Measurements from ENCODE around the gene ARL5B.

Gene ARL5B

DNA sequence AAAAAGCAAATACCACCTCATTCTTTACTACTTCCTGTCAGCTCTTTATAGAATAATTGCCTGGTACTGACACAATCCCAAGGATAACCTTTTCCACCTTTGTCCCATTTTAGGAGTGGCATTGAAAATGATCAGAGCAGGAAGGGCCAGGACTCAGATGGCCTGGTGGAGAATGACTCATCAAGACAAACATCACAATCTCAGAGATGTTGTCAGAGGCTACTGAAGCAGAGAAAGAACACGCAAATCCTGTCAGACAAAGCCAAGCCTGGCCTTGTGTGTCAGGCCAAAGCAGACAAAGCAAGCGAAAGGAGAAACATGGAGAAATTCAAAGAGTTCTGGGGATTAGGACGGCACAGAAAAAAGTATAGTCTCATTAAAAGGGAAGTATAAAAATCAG is 48.7 kb upstream of the ARL5B start (continued):
- TF ChIP-seq FEZF1 (tag by site-specific recombination; IDR thresholded peaks at IDR 0.05): peak; percentile 28; the same call in 1 of the 2 replicates
- TF ChIP-seq ZNF114 (tag by site-specific recombination; IDR thresholded peaks at IDR 0.05): no peak
- no peak for TF ChIP-seq ZNF623 (tag by site-specific recombination; IDR thresholded peaks at IDR 0.05)
- no peak for TF ChIP-seq ZNF776 (tag by site-specific recombination; IDR thresholded peaks at IDR 0.05; ENCODE audit: borderline replicate concordance)
- TF ChIP-seq KLF16 (tag by site-specific recombination; IDR thresholded peaks at IDR 0.05): no peak
- peak; percentile 83 for TF ChIP-seq PRDM1 (tag by site-specific recombination; IDR thresholded peaks at IDR 0.05)
- no peak for TF ChIP-seq HOXD13 (CRISPR knock-in tag; IDR thresholded peaks at IDR 0.05; ENCODE audit: borderline replicate concordance)
- TF ChIP-seq ZBTB8A (tag by site-specific recombination; IDR thresholded peaks at IDR 0.05): no peak
- TF ChIP-seq, protein P1, sequence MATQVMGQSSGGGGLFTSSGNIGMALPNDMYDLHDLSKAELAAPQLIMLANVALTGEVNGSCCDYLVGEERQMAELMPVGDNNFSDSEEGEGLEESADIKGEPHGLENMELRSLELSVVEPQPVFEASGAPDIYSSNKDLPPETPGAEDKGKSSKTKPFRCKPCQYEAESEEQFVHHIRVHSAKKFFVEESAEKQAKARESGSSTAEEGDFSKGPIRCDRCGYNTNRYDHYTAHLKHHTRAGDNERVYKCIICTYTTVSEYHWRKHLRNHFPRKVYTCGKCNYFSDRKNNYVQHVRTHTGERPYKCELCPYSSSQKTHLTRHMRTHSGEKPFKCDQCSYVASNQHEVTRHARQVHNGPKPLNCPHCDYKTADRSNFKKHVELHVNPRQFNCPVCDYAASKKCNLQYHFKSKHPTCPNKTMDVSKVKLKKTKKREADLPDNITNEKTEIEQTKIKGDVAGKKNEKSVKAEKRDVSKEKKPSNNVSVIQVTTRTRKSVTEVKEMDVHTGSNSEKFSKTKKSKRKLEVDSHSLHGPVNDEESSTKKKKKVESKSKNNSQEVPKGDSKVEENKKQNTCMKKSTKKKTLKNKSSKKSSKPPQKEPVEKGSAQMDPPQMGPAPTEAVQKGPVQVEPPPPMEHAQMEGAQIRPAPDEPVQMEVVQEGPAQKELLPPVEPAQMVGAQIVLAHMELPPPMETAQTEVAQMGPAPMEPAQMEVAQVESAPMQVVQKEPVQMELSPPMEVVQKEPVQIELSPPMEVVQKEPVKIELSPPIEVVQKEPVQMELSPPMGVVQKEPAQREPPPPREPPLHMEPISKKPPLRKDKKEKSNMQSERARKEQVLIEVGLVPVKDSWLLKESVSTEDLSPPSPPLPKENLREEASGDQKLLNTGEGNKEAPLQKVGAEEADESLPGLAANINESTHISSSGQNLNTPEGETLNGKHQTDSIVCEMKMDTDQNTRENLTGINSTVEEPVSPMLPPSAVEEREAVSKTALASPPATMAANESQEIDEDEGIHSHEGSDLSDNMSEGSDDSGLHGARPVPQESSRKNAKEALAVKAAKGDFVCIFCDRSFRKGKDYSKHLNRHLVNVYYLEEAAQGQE (tag by site-specific recombination; IDR thresholded peaks at IDR 0.05): no peak
- peak; percentile 48; the same call in 1 of the 2 replicates for TF ChIP-seq ZNF24 (tag by site-specific recombination; IDR thresholded peaks at IDR 0.05)
- TF ChIP-seq ZNF837 (tag by site-specific recombination; IDR thresholded peaks at IDR 0.05): no peak
- TF ChIP-seq, protein P2, sequence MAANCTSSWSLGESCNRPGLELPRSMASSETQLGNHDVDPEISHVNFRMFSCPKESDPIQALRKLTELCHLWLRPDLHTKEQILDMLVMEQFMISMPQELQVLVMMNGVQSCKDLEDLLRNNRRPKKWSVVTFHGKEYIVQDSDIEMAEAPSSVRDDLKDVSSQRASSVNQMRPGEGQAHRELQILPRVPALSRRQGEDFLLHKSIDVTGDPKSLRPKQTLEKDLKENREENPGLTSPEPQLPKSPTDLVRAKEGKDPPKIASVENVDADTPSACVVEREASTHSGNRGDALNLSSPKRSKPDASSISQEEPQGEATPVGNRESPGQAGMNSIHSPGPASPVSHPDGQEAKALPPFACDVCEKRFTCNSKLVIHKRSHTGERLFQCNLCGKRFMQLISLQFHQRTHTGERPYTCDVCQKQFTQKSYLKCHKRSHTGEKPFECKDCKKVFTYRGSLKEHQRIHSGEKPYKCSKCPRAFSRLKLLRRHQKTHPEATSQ (tag by site-specific recombination; IDR thresholded peaks at IDR 0.05): no peak
- TF ChIP-seq ZNF112 (tag by site-specific recombination; IDR thresholded peaks at IDR 0.05): no peak
- no peak for TF ChIP-seq ZNF654 (tag by site-specific recombination; IDR thresholded peaks at IDR 0.05; ENCODE audit: low read depth)
- TF ChIP-seq KLF9 (tag by site-specific recombination; IDR thresholded peaks at IDR 0.05; ENCODE audit: low read depth): no peak
- no peak for TF ChIP-seq ZNF37A (tag by site-specific recombination; IDR thresholded peaks at IDR 0.05)
- no peak for TF ChIP-seq ZNF155 (tag by site-specific recombination; IDR thresholded peaks at IDR 0.05)
- TF ChIP-seq ZNF433 (tag by site-specific recombination; IDR thresholded peaks at IDR 0.05; ENCODE audit: low read depth): no peak
- no peak for TF ChIP-seq ZNF354C (tag by site-specific recombination; IDR thresholded peaks at IDR 0.05; ENCODE audit: borderline replicate concordance, low read depth)
- TF ChIP-seq ZNF768 (tag by site-specific recombination; IDR thresholded peaks at IDR 0.05): no peak
- TF ChIP-seq, protein P3, sequence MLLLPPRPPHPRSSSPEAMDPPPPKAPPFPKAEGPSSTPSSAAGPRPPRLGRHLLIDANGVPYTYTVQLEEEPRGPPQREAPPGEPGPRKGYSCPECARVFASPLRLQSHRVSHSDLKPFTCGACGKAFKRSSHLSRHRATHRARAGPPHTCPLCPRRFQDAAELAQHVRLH (tag by site-specific recombination; IDR thresholded peaks at IDR 0.05): no peak
- no peak for TF ChIP-seq ZNF747 (tag by site-specific recombination; IDR thresholded peaks at IDR 0.05)
- TF ChIP-seq ZNF394 (tag by site-specific recombination; IDR thresholded peaks at IDR 0.05; ENCODE audit: borderline replicate concordance): no peak
- TF ChIP-seq, protein P4, sequence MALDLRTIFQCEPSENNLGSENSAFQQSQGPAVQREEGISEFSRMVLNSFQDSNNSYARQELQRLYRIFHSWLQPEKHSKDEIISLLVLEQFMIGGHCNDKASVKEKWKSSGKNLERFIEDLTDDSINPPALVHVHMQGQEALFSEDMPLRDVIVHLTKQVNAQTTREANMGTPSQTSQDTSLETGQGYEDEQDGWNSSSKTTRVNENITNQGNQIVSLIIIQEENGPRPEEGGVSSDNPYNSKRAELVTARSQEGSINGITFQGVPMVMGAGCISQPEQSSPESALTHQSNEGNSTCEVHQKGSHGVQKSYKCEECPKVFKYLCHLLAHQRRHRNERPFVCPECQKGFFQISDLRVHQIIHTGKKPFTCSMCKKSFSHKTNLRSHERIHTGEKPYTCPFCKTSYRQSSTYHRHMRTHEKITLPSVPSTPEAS (tag by site-specific recombination; IDR thresholded peaks at IDR 0.05): no peak
- no peak; the same call in 1 of the 2 replicates for TF ChIP-seq ZFP69B (tag by site-specific recombination; IDR thresholded peaks at IDR 0.05)
- TF ChIP-seq ZNF138 (tag by site-specific recombination; IDR thresholded peaks at IDR 0.05; ENCODE audit: borderline replicate concordance): no peak
- TF ChIP-seq ZNF596 (tag by site-specific recombination; IDR thresholded peaks at IDR 0.05): no peak
- 0 out of 2 replicates have a peak, but pooled peaks have one; percentile 18 for TF ChIP-seq ZNF10 (tag by site-specific recombination; IDR thresholded peaks at IDR 0.05)
- TF ChIP-seq, protein P5, sequence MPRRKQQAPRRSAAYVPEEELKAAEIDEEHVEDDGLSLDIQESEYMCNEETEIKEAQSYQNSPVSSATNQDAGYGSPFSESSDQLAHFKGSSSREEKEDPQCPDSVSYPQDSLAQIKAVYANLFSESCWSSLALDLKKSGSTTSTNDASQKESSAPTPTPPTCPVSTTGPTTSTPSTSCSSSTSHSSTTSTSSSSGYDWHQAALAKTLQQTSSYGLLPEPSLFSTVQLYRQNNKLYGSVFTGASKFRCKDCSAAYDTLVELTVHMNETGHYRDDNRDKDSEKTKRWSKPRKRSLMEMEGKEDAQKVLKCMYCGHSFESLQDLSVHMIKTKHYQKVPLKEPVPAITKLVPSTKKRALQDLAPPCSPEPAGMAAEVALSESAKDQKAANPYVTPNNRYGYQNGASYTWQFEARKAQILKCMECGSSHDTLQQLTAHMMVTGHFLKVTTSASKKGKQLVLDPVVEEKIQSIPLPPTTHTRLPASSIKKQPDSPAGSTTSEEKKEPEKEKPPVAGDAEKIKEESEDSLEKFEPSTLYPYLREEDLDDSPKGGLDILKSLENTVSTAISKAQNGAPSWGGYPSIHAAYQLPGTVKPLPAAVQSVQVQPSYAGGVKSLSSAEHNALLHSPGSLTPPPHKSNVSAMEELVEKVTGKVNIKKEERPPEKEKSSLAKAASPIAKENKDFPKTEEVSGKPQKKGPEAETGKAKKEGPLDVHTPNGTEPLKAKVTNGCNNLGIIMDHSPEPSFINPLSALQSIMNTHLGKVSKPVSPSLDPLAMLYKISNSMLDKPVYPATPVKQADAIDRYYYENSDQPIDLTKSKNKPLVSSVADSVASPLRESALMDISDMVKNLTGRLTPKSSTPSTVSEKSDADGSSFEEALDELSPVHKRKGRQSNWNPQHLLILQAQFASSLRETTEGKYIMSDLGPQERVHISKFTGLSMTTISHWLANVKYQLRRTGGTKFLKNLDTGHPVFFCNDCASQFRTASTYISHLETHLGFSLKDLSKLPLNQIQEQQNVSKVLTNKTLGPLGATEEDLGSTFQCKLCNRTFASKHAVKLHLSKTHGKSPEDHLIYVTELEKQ (tag by site-specific recombination; IDR thresholded peaks at IDR 0.05; ENCODE audit: borderline replicate concordance): 0 out of 2 replicates have a peak, but pooled peaks have one; percentile 32
- TF ChIP-seq ZXDB (tag by site-specific recombination; IDR thresholded peaks at IDR 0.05): peak; percentile 62
- TF ChIP-seq ZEB2 (tag by site-specific recombination; IDR thresholded peaks at IDR 0.05): peak; percentile 70; the same call in 1 of the 2 replicates
- no peak for TF ChIP-seq ZNF501 (tag by site-specific recombination; IDR thresholded peaks at IDR 0.05)
- 0 out of 2 replicates have a peak, but pooled peaks have one; percentile 23 for TF ChIP-seq ZNF843 (tag by site-specific recombination; IDR thresholded peaks at IDR 0.05)

All from HEK293 (cell line).